ENCODE measurements around the gene MYO9B. TPM values are rescaled to one million over a fixed set of nuclear protein-coding genes. Genes with fewer than 3 reads are reported as not detected.

The MYO9B gene
- total and polyA plus RNA-seq, 9 of the 15 experiments (the other 6 are each of a cell fraction or from before 2014, with no cell fraction given): 2.4 to 77.6 (median 23.0) TPM

- Histone ChIP-seq H3K4me1 (replicated peaks in 1 of 2; ENCODE audit: control insufficient read depth in 2 of 2, insufficient read depth in 2 of 2, low read length in 2 of 2) (peaks cover 12 to 45% of the 10 kb centered on the region in 2 experiments; a peak in 4 of 5 replicates), H3K4me3 (no peak overlapping the region), H3K9me1 (ENCODE audit: control insufficient read depth, insufficient read depth, low read length) (no peaks in the 10 kb centered on the region), H4K20me1 (replicated peaks; ENCODE audit: control insufficient read depth, insufficient read depth, low read length) (0 out of 2 replicates have a peak, but pooled peaks cover 7% of the 10 kb centered on the region), H3K27ac (ENCODE audit: extremely low read depth, low read depth, low read length) (peak overlapping the region; percentile 47; the same call in 2 of the 3 replicates), H3K27me3 (ENCODE audit: control insufficient read depth in 2 of 2, insufficient read depth in 2 of 2, low read length in 2 of 2) (no peaks in the 10 kb centered on the region), H2AFZ (ENCODE audit: low read depth, low read length) (no peak overlapping the region), H3K79me2 (ENCODE audit: control insufficient read depth, insufficient read depth, low read length) (no peaks in the 10 kb centered on the region; the same call in 1 of the 3 replicates), H3K36me3 (ENCODE audit: control insufficient read depth, insufficient read depth, low read length) (peaks cover 47% of the 10 kb centered on the region; the same call in 1 of the 3 replicates), H3K4me2 (ENCODE audit: insufficient read depth, low read length) (no peak overlapping the region), H3K9ac (ENCODE audit: insufficient read depth in 1 of 2, low read depth in 2 of 2, low read length in 2 of 2) (peak overlapping the region in 1 of 2 experiments; percentile 80; a peak in 2 of 4 replicates), H3K9me3 (replicated peaks; ENCODE audit: control insufficient read depth, insufficient read depth, low read depth, low read length) (no peaks in the 10 kb centered on the region)
- BruUV-seq (replicated peaks): no TSS peak
- ChIA-PET POLR2A (interaction anchor here (0.6 to 1.0 kb wide), 2 partner anchors 17 to 46 kb away, joined by 3 to 4 read pairs; no protein-coding TSS in a partner anchor), CTCF (ENCODE audit: low intra/inter-chr PET ratio) (interaction anchor here (1.2 kb wide), 1 partner anchor 73 kb away, joined by 8 read pairs; no protein-coding TSS in a partner anchor)
- FAIRE-seq: no peak
- in situ Hi-C loops (cut with MboI) (no loop called here), intact Hi-C loops (cut with micrococcal nuclease) (no loop called here)
- TF ChIP-seq SMARCC2 (IDR thresholded peaks at IDR 0.05; ENCODE audit: low read depth) (no peak), BRD9 (IDR thresholded peaks at IDR 0.05; ENCODE audit: low read depth, partially characterized antibody) (no peak), CBX2 (IDR thresholded peaks at IDR 0.05; ENCODE audit: insufficient read depth, low read length, poor library complexity, severe bottlenecking) (no peak), DEAF1 (CRISPR knock-in tag; IDR thresholded peaks at IDR 0.05) (no peak), POLR2G (IDR thresholded peaks at IDR 0.05; ENCODE audit: low read depth, low read length) (peak; percentile 6)
- ATAC-seq: no peak
- DNase-seq (ENCODE audit: extremely low read depth in 1 of 4, low spot score in 3 of 4): no peak
- WGBS (ENCODE audit: insufficient coverage, low coverage, missing lambda C conversion rate): 77% methylated on average over 14 of the region's 14 CpGs
These were observed 134.7 kb downstream of the MYO9B start for GRCh38 chr19:17210296-17210695.
